Endothelial cell of umbilical vein (primary cell): ENCODE measurements around the gene ITPKB. TPM values are rescaled to one million over a fixed set of nuclear protein-coding genes. Genes with fewer than 3 reads are reported as not detected.

Experiments used
- BruUV-seq: library from RNA; stranded (reverse); fragments of 400-500 nt; replicated peaks from 2 replicates; lab custom pipeline; 2021; lab: Mats Ljungman, UMichigan
- CTCF ChIA-PET: fragments of 300-600, 350-600 bp; sonication (Branson Sonifier 250); formaldehyde crosslinking; loops from one replicate; lab custom pipeline; 2021; ENCODE audit warnings: antibody characterized with exemption, inconsistent platforms; lab: Charles Lee
- POLR2A ChIA-PET: fragments of 300-600, 350-600 bp; sonication (Branson Sonifier 250); formaldehyde crosslinking; loops from one replicate; lab custom pipeline; 2021; ENCODE audit warnings: antibody characterized with exemption, inconsistent platforms; lab: Charles Lee
- DNase-seq: peaks from one replicate; pipeline ENCODE4 v3.0.0-alpha.2; 2011; ENCODE audit warnings: low read depth, low spot score
- FAIRE-seq: peaks from 2 replicates; lab custom pipeline; 2011; peaks lifted over from hg19 to GRCh38; lab: Jason Lieb, UNC
- H2AFZ ChIP-seq: 2 replicates; pipeline ENCODE4 v1.6.0; 2012; ENCODE audit warnings: low read depth, low read length, control low read depth, inconsistent platforms
- H3K27ac ChIP-seq: 2 replicates; pipeline ENCODE4 v1.5.1; 2011; ENCODE audit warnings: low read depth, mild to moderate bottlenecking, control low read depth, low read length, moderate library complexity; ENCODE audit not compliant: insufficient read depth
- H3K27me3 ChIP-seq, 2 experiments: 2 replicates each; pipeline versions ENCODE4 v1.6.0 to v1.6.1; 2011; ENCODE audit warnings: low read length in 2 of 2, mixed read lengths in 1 of 2; ENCODE audit not compliant: control insufficient read depth in 2 of 2, insufficient read depth in 2 of 2
- H3K36me3 ChIP-seq, 2 experiments: 2 replicates in 1 of 2; 3 replicates in 1 of 2; pipeline ENCODE4 v1.5.1; 2011; ENCODE audit warnings: low read length in 2 of 2, mild to moderate bottlenecking in 1 of 2, moderate library complexity in 1 of 2; ENCODE audit not compliant: control insufficient read depth in 2 of 2, insufficient read depth in 2 of 2; ENCODE audit errors: extremely low read depth in 1 of 2
- H3K4me1 ChIP-seq: 3 replicates; pipeline ENCODE4 v1.5.1; 2011; ENCODE audit warnings: mild to moderate bottlenecking, low read length; ENCODE audit not compliant: control insufficient read depth, insufficient read depth; ENCODE audit errors: extremely low read depth
- H3K4me2 ChIP-seq: 2 replicates; pipeline ENCODE4 v1.6.1; 2011; ENCODE audit warnings: low read length, control low read depth, mixed read lengths; ENCODE audit not compliant: insufficient read depth
- H3K4me3 ChIP-seq, 3 experiments: fragments of 200-600 bp in 1 of 3; sonication (generic), shearing (Covaris generic) in 1 of 3; replicated peaks in 1 of 3; 2 replicates each; pipeline ENCODE4 v1.5.1; 2011 to 2016; ENCODE audit warnings: control low read depth in 3 of 3, low read length in 3 of 3, mild to moderate bottlenecking in 2 of 3, inconsistent platforms in 1 of 3, low read depth in 1 of 3, moderate library complexity in 1 of 3; ENCODE audit not compliant: insufficient read depth in 1 of 3
- H3K79me2 ChIP-seq: 2 replicates; pipeline ENCODE4 v1.6.0; 2012; ENCODE audit warnings: low read length, inconsistent platforms; ENCODE audit not compliant: control insufficient read depth, insufficient read depth
- H3K9ac ChIP-seq: replicated peaks from 2 replicates; pipeline ENCODE3; 2011; ENCODE audit warnings: low read length, control low read depth; ENCODE audit not compliant: insufficient read depth; ENCODE audit errors: extremely low read depth
- H3K9me1 ChIP-seq: replicated peaks from 3 replicates; pipeline ENCODE4 v1.6.0; 2011; ENCODE audit warnings: mild to moderate bottlenecking, low read length; ENCODE audit not compliant: control insufficient read depth, insufficient read depth; ENCODE audit errors: extremely low read depth
- H3K9me3 ChIP-seq: replicated peaks from 2 replicates; pipeline ENCODE4 v1.5.1; 2012; ENCODE audit warnings: low read length, inconsistent platforms; ENCODE audit not compliant: control insufficient read depth, insufficient read depth
- H4K20me1 ChIP-seq: replicated peaks from 2 replicates; pipeline ENCODE3; 2011; ENCODE audit warnings: mild to moderate bottlenecking, low read length; ENCODE audit not compliant: control insufficient read depth, insufficient read depth; ENCODE audit errors: extremely low read depth
- GATA2 ChIP-seq: IDR thresholded peaks from 2 replicates; pipeline ENCODE4 v1.7.0; 2011; ENCODE audit warnings: low read depth, mild to moderate bottlenecking, moderate library complexity, mixed read lengths, low read length; ENCODE audit not compliant: insufficient read length, insufficient read depth
- JUN ChIP-seq: IDR thresholded peaks from 2 replicates; pipeline ENCODE4 v1.6.1; 2011; ENCODE audit warnings: borderline replicate concordance, low read depth; ENCODE audit not compliant: insufficient read length, insufficient read depth
- MYC ChIP-seq: IDR thresholded peaks from one replicate; pipeline ENCODE4 v1.6.1; 2011; ENCODE audit warnings: mild to moderate bottlenecking, low read depth, low read length
- POLR2AphosphoS5 ChIP-seq: IDR thresholded peaks from 2 replicates; pipeline ENCODE4 v1.6.1; 2012; ENCODE audit warnings: low read depth, mild to moderate bottlenecking, control low read depth, low read length, moderate library complexity; ENCODE audit not compliant: insufficient read depth
- dilution Hi-C: fragments of 300-500 bp; cut with MboI; formaldehyde crosslinking; loops from one replicate; pipeline ENCODE4 v1.15.0; 2019; ENCODE audit warnings: low sequenced_read_pairs; ENCODE audit not compliant: extremely low pct_ligation_motif_present
- intact Hi-C: fragments of 100-400 bp; cut with micrococcal nuclease; formaldehyde crosslinking; loops from one replicate; pipeline ENCODE4 v1.10.0; 2022
- polyA plus RNA-seq, 4 experiments: library from polyadenylated mRNA; depleted of rRNA in 3 of 4; stranded (reverse) in 3 of 4; unstranded in 1 of 4; fragments of >200 nt; gene quantifications; 2 replicates each; pipeline versions ENCODE4 v1.2.1 to v1.2.3, GENCODE V29; 2011 to 2012; ENCODE audit warnings: missing spikeins in 1 of 4
- total RNA-seq: library from RNA; stranded (reverse); gene quantifications from 2 replicates; pipeline ENCODE4 v1.2.3, GENCODE V29; 2021
- TF ChIP-seq, protein P1 (sequence below), 2 donors: IDR thresholded peaks; 1 replicate in 1 of 2; 2 replicates in 1 of 2; pipeline ENCODE4 v1.5.1; 2011; ENCODE audit warnings: low read length in 2 of 2, mild to moderate bottlenecking in 2 of 2, moderate library complexity in 2 of 2, control low read depth in 1 of 2, inconsistent platforms in 1 of 2, low read depth in 1 of 2; ENCODE audit not compliant: insufficient read depth in 1 of 2; ENCODE audit errors: extremely low read depth in 1 of 2
- TF ChIP-seq, protein P2 (sequence below): IDR thresholded peaks from 2 replicates; pipeline ENCODE4 v1.6.1; 2011; ENCODE audit not compliant: insufficient read depth, insufficient read length

ITPKB gene
- total and polyA plus RNA-seq, 2 donors (not counting 3 experiments of a cell fraction or from before 2014, with no cell fraction given): 7.7 to 34.8 TPM

DNA sequence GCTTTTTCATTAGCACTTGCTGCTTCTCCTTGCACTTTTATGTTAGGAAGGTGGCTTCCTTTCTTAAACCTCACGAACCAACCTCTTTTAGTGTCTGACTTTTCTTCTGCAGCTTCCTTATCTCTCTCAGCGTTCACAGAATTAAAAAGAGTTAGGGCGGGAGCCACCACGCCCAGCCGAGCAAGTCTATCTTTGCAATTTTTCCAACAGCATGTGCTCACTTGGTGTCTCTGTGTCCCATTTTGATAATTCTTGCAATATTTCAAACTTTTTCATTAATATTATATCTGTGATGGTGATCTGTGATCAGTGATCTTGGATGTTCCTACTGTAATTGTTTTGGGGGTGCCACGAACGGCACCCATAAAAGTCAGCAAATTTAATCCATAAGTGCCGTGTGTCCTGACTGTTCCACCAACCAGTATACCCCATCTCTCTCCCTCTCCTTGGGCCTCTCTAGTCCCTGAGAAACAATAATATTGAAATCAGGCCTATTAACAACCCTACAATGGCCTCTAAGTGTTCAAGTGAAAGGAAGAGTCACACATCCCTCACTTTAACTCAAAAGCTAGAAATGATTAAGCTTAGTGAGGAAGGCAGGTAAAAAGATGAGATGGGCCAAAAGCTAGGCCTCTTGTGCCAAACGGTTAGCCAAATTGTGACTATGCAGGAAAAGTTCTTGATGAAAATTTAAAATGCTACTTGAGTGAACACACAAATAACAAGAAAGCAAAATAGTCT is 15.9 kb upstream of the ITPKB start:
- no peaks in the 10 kb centered on the region for H3K9me3 ChIP-seq
- no peak overlapping the region for H2AFZ ChIP-seq
- DNase-seq (no peak), FAIRE-seq (no peak)
- H4K20me1 ChIP-seq: no peaks in the 10 kb centered on the region
- H3K27ac ChIP-seq: no peak overlapping the region
- no peak overlapping the region for H3K4me3 ChIP-seq
- H3K27me3 ChIP-seq: peaks cover 0 to 4% of the 10 kb centered on the region in 2 experiments
- no peaks in the 10 kb centered on the region for H3K36me3 ChIP-seq
- ChIA-PET CTCF (no interaction called here), POLR2A (no interaction called here)
- H3K4me1 ChIP-seq: no peaks in the 10 kb centered on the region
- no peaks in the 10 kb centered on the region for H3K9me1 ChIP-seq
- intact Hi-C loops: no loop called here
- BruUV-seq: no TSS peak
- dilution Hi-C loops: no loop called here
- H3K4me2 ChIP-seq: no peak overlapping the region
- H3K9ac ChIP-seq: no peak overlapping the region
- TF ChIP-seq JUN: no peak
- TF ChIP-seq MYC: no peak
- TF ChIP-seq, protein P1, sequence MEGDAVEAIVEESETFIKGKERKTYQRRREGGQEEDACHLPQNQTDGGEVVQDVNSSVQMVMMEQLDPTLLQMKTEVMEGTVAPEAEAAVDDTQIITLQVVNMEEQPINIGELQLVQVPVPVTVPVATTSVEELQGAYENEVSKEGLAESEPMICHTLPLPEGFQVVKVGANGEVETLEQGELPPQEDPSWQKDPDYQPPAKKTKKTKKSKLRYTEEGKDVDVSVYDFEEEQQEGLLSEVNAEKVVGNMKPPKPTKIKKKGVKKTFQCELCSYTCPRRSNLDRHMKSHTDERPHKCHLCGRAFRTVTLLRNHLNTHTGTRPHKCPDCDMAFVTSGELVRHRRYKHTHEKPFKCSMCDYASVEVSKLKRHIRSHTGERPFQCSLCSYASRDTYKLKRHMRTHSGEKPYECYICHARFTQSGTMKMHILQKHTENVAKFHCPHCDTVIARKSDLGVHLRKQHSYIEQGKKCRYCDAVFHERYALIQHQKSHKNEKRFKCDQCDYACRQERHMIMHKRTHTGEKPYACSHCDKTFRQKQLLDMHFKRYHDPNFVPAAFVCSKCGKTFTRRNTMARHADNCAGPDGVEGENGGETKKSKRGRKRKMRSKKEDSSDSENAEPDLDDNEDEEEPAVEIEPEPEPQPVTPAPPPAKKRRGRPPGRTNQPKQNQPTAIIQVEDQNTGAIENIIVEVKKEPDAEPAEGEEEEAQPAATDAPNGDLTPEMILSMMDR (IDR thresholded peaks at IDR 0.05; ENCODE audit: extremely low read depth in 1 of 2, insufficient read depth in 1 of 2, low read depth in 1 of 2, low read length in 2 of 2): no peak
- TF ChIP-seq GATA2: no peak
- no peak for TF ChIP-seq POLR2AphosphoS5
- TF ChIP-seq, protein P2, sequence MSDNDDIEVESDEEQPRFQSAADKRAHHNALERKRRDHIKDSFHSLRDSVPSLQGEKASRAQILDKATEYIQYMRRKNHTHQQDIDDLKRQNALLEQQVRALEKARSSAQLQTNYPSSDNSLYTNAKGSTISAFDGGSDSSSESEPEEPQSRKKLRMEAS: no peak
- no peaks in the 10 kb centered on the region for H3K79me2 ChIP-seq
